HepG2 (cell line): Measurements from ENCODE around the gene DST. TPM values are rescaled to one million over a fixed set of nuclear protein-coding genes. Genes with fewer than 3 reads are reported as not detected.

Source experiments
- ATAC-seq: fragments of 200-7000 bp; cut with Tn5 transposase; 3 replicates; pipeline ENCODE4 v1.9.1; 2020; ENCODE audit warnings: mild to moderate bottlenecking, moderate library complexity
- BruUV-seq: library from RNA; stranded (reverse); fragments of 400-500 nt; replicated peaks from 2 replicates; lab custom pipeline; 2021; lab: Mats Ljungman, UMichigan
- CTCF ChIA-PET: fragments of 300-600 bp; formaldehyde crosslinking; extraction: SDS; loops from one replicate; lab custom pipeline; 2021; ENCODE audit warnings: low total read pairs, inconsistent platforms, low intra/inter-chr PET ratio; lab: Yijun Ruan, JAX
- POLR2A ChIA-PET: fragments of 350-600 bp; sonication (Branson Sonifier 250); formaldehyde crosslinking; loops from one replicate; lab custom pipeline; 2020; ENCODE audit warnings: antibody characterized with exemption, inconsistent platforms; lab: Yijun Ruan, JAX
- DNase-seq: peaks from one replicate; pipeline ENCODE4 v3.0.0-alpha.2; 2015; ENCODE audit warnings: low spot score
- FAIRE-seq: peaks from 3 replicates; lab custom pipeline; 2011; peaks lifted over from hg19 to GRCh38; lab: Jason Lieb, UNC
- H2AFZ ChIP-seq: one replicate; pipeline ENCODE4 v1.6.1; 2011; ENCODE audit warnings: low read length, inconsistent platforms
- H3K27ac ChIP-seq: fragments of 300-600 bp; 3 replicates; pipeline ENCODE4 v1.8.0; 2011; ENCODE audit warnings: mixed run types, mild to moderate bottlenecking, mixed read lengths, low read length, inconsistent platforms; ENCODE audit not compliant: insufficient read depth; ENCODE audit errors: extremely low read length
- H3K27me3 ChIP-seq, 2 experiments: fragments of 200-600 bp in 1 of 2; 2 replicates in 1 of 2; 3 replicates in 1 of 2; pipeline versions ENCODE4 v1.6.0 to v1.8.0; 2011; ENCODE audit warnings: low read length in 2 of 2, mild to moderate bottlenecking in 2 of 2, moderate library complexity in 2 of 2, inconsistent platforms in 1 of 2; ENCODE audit not compliant: insufficient read depth in 2 of 2, control insufficient read depth in 1 of 2
- H3K36me3 ChIP-seq, 2 experiments: fragments of 200-600 bp in 1 of 2; replicated peaks in 1 of 2; 2 replicates in 1 of 2; 3 replicates in 1 of 2; pipeline versions ENCODE4 v1.5.1 to v1.8.0; 2011; ENCODE audit warnings: low read length in 2 of 2, inconsistent platforms in 1 of 2; ENCODE audit not compliant: insufficient read depth in 2 of 2, control insufficient read depth in 1 of 2
- H3K4me1 ChIP-seq: 2 replicates; pipeline ENCODE4 v1.5.1; 2012; ENCODE audit warnings: low read length, inconsistent platforms; ENCODE audit not compliant: insufficient read depth
- H3K4me2 ChIP-seq: 2 replicates; pipeline ENCODE4 v1.6.0; 2011; ENCODE audit warnings: low read depth, low read length, inconsistent platforms
- H3K4me3 ChIP-seq, 3 experiments: fragments of 200-600 bp in 1 of 3; sonication (generic), shearing (Covaris generic) in 1 of 3; replicated peaks in 1 of 3; 2 replicates each; pipeline ENCODE4 v1.5.1; 2011 to 2016; ENCODE audit warnings: low read length in 3 of 3, inconsistent platforms in 2 of 3, low read depth in 2 of 3, mild to moderate bottlenecking in 2 of 3, control low read depth in 1 of 3, mixed read lengths in 1 of 3; ENCODE audit not compliant: insufficient read depth in 1 of 3
- H3K79me2 ChIP-seq: one replicate; pipeline ENCODE4 v1.6.1; 2011; ENCODE audit warnings: low read length, inconsistent platforms; ENCODE audit not compliant: insufficient read depth
- H3K9ac ChIP-seq: 2 replicates; pipeline ENCODE4 v1.6.0; 2011; ENCODE audit warnings: mild to moderate bottlenecking, low read depth, low read length, inconsistent platforms; ENCODE audit not compliant: insufficient read depth
- H3K9me3 ChIP-seq: 2 replicates; pipeline ENCODE4 v1.5.1; 2012; ENCODE audit warnings: mild to moderate bottlenecking, low read length
- H4K20me1 ChIP-seq: 2 replicates; pipeline ENCODE4 v1.6.0; 2011; ENCODE audit warnings: inconsistent platforms, mild to moderate bottlenecking, low read length, moderate library complexity; ENCODE audit not compliant: insufficient read depth
- ADNP ChIP-seq: sonication (generic); formaldehyde crosslinking; IDR thresholded peaks from 2 replicates; pipeline ENCODE4 v1.4.0; 2020; ENCODE audit warnings: missing genetic modification reagents
- IRX3 ChIP-seq: sonication (generic); formaldehyde crosslinking; IDR thresholded peaks from 2 replicates; pipeline ENCODE4 v1.8.1; 2023; ENCODE audit warnings: mild to moderate bottlenecking, low read depth, missing genetic modification reagents, borderline replicate concordance
- MAFK ChIP-seq, 2 experiments: IDR thresholded peaks in 1 of 2; conservative IDR thresholded peaks in 1 of 2; 2 replicates each; pipeline ENCODE4 v1.6.1; 2011; ENCODE audit warnings: improper control_type of control experiment in 2 of 2, low read length in 2 of 2
- MLX ChIP-seq: IDR thresholded peaks from 2 replicates; pipeline ENCODE4 v1.6.1; 2016
- MZF1 ChIP-seq: sonication (generic); formaldehyde crosslinking; IDR thresholded peaks from 2 replicates; pipeline ENCODE4 v1.8.1; 2023; ENCODE audit warnings: mild to moderate bottlenecking, missing genetic modification reagents, borderline replicate concordance
- PHF5A ChIP-seq: IDR thresholded peaks from one replicate; pipeline ENCODE4 v1.6.1; 2018; ENCODE audit warnings: low read depth, missing genetic modification reagents; ENCODE audit not compliant: unreplicated experiment
- SATB2 ChIP-seq: sonication (generic); formaldehyde crosslinking; IDR thresholded peaks from 2 replicates; pipeline ENCODE4 v1.5.0; 2020; ENCODE audit warnings: missing genetic modification reagents
- SIN3B ChIP-seq: fragments of 150-350 bp; IDR thresholded peaks from 2 replicates; pipeline ENCODE4 v1.6.1; 2014; ENCODE audit warnings: low read length
- TBX3 ChIP-seq: fragments of 450-650 bp; IDR thresholded peaks from 2 replicates; pipeline ENCODE4 v1.6.1; 2017; ENCODE audit warnings: antibody characterized with exemption, mild to moderate bottlenecking, inconsistent platforms, borderline replicate concordance
- TGIF2 ChIP-seq: IDR thresholded peaks from 2 replicates; pipeline ENCODE4 v1.6.1; 2016; ENCODE audit warnings: control low read depth, missing compliant biosample characterization
- TOPORS ChIP-seq: sonication (generic); formaldehyde crosslinking; IDR thresholded peaks from 2 replicates; pipeline ENCODE4 v1.8.0; 2023; ENCODE audit warnings: mild to moderate bottlenecking, missing genetic modification reagents
- ZNF326 ChIP-seq: sonication (generic); formaldehyde crosslinking; IDR thresholded peaks from 2 replicates; pipeline ENCODE4 v1.4.0; 2020; ENCODE audit warnings: missing genetic modification reagents, borderline replicate concordance
- ZNF749 ChIP-seq: sonication (generic); formaldehyde crosslinking; IDR thresholded peaks from 2 replicates; pipeline ENCODE4 v1.8.0; 2022; ENCODE audit warnings: mild to moderate bottlenecking, missing genetic modification reagents, moderate library complexity, borderline replicate concordance
- ZNF766 ChIP-seq: sonication (generic); formaldehyde crosslinking; IDR thresholded peaks from 2 replicates; pipeline ENCODE4 v1.5.0; 2020; ENCODE audit warnings: missing genetic modification reagents, borderline replicate concordance
- WGBS: methylation state at CpG from one replicate; pipeline ENCODE4 v1.1.6; 2017; ENCODE audit warnings: low lambda C conversion rate; 5-methylcytosine and 5-hydroxymethylcytosine counted together
- in situ Hi-C: cut with HindIII; loops from 2 replicates; pipeline ENCODE4 v1.10.0; 2017; ENCODE audit warnings: low pct_unique_long_range_greater_than_20kb; ENCODE audit not compliant: extremely low pct_ligation_motif_present
- intact Hi-C: fragments of 100-400 bp; cut with micrococcal nuclease; formaldehyde crosslinking; loops from one replicate; pipeline ENCODE4 v1.10.0; 2022; ENCODE audit not compliant: unreplicated experiment
- polyA plus RNA-seq, 8 experiments: library from polyadenylated mRNA; depleted of rRNA in 3 of 8; stranded (reverse) in 7 of 8; unstranded in 1 of 8; fragments of >200 nt; fragmentation: Illumina TruSeq in 4 of 8; extraction: Trizol in 4 of 8; gene quantifications; 2 replicates each; pipeline versions ENCODE4 v1.2.1 to v1.2.3, GENCODE V29; 2011 to 2016; ENCODE audit warnings: low read depth in 4 of 8, missing spikeins in 1 of 8, mixed read lengths in 1 of 8; ENCODE audit not compliant: insufficient read depth in 1 of 8
- total RNA-seq, 5 experiments: library from RNA; depleted of rRNA; stranded (reverse); fragments of >200 nt; fragmentation: Illumina TruSeq; extraction: Trizol; gene quantifications; 2 replicates each; pipeline ENCODE4 v1.2.3, GENCODE V29; 2016; ENCODE audit warnings: low read depth in 1 of 5
- TF ChIP-seq, protein P1 (sequence below): sonication (generic); formaldehyde crosslinking; IDR thresholded peaks from 2 replicates; pipeline ENCODE4 v1.9.0; 2021; ENCODE audit warnings: missing genetic modification reagents, borderline replicate concordance
- TF ChIP-seq, protein P2 (sequence below): sonication (generic); formaldehyde crosslinking; IDR thresholded peaks from 2 replicates; pipeline ENCODE4 v1.4.0; 2020; ENCODE audit warnings: mild to moderate bottlenecking, missing genetic modification reagents

The DST gene
- total and polyA plus RNA-seq, 2 of the 13 experiments (the other 11 are each of a cell fraction or from before 2014, with no cell fraction given) = 64.4 to 89.0 TPM

- DNase-seq = no peak
- POLR2A ChIA-PET = no interaction called here
- Histone ChIP-seq H3K27me3 (no peaks in the 10 kb centered on the region), H3K9me3 (no peaks in the 10 kb centered on the region), H2AFZ (no peak overlapping the region), H3K4me2 (no peak overlapping the region), H3K4me1 (0 out of 2 replicates have a peak, but pooled peaks cover 6% of the 10 kb centered on the region), H3K27ac (no peak overlapping the region), H3K79me2 (no peaks in the 10 kb centered on the region), H3K36me3 (no peaks in the 10 kb centered on the region), H3K4me3 (no peak overlapping the region), H3K9ac (no peak overlapping the region), H4K20me1 (no peaks in the 10 kb centered on the region)
- BruUV-seq = no TSS peak
- no peak for FAIRE-seq
- TF ChIP-seq TOPORS (CRISPR knock-in tag) = no peak
- peak; percentile 5 to 50; a peak in 2 of 4 replicates for TF ChIP-seq MAFK (conservative IDR thresholded peaks at IDR 0.05 in 1 of 2, IDR thresholded peaks at IDR 0.05 in 1 of 2; ENCODE audit: low read length in 2 of 2)
- no peak for TF ChIP-seq SATB2
- TF ChIP-seq ZNF326 = no peak
- in situ Hi-C loops = no loop called here
- intact Hi-C loops = no loop called here
- 45% methylated on average over 4 of the region's 4 CpGs for WGBS
- CTCF ChIA-PET = no interaction called here
- ATAC-seq = peak; percentile 31; the same call in 1 of the 3 replicates
Measured at GRCh38 chr6:56424542-56425083, 218.1 kb downstream of the DST start.

DNA sequence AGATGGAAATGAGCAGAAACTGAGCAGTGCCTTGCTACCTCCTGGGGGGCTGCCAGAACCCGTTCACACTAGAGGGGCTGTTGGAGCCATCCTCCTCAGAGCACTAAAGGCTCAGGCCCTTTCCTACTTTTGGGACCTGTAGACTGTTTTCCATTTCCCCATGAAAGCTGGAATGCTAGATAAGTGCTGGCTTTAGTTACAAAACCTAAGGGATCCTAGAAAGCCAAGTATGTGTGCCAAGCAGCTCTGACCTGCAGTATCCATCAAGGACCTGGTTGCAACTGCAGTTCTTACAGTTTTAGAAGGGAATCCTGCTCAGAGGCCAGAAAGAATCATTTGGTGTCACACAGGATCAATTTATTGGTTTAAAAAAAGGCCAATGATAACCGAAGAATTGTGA is 218.6 kb downstream of the DST start:
- no peaks in the 10 kb centered on the region for H3K9me3 ChIP-seq
- no peaks in the 10 kb centered on the region for H3K36me3 ChIP-seq
- no peak for ATAC-seq
- CTCF ChIA-PET = no interaction called here
- no peak for FAIRE-seq
- H3K4me1 ChIP-seq = 0 out of 2 replicates have a peak, but pooled peaks cover 6% of the 10 kb centered on the region
- H3K4me2 ChIP-seq = no peak overlapping the region
- no peak overlapping the region for H3K4me3 ChIP-seq
- no TSS peak for BruUV-seq
- POLR2A ChIA-PET = no interaction called here
- H3K79me2 ChIP-seq = no peaks in the 10 kb centered on the region
- no peak for DNase-seq
- H2AFZ ChIP-seq = no peak overlapping the region
- no peaks in the 10 kb centered on the region for H3K27me3 ChIP-seq
- 49% methylated on average over 2 of the region's 2 CpGs for WGBS
- no peak overlapping the region for H3K9ac ChIP-seq
- intact Hi-C loops (no loop called here), in situ Hi-C loops (no loop called here)
- H3K27ac ChIP-seq = no peak overlapping the region
- H4K20me1 ChIP-seq = no peaks in the 10 kb centered on the region
- no peak for TF ChIP-seq IRX3 (CRISPR knock-in tag)
- no peak for TF ChIP-seq ADNP (CRISPR knock-in tag)
- TF ChIP-seq ZNF749 = no peak
- TF ChIP-seq TBX3 = no peak
- TF ChIP-seq PHF5A (CRISPR knock-in tag) = no peak
- TF ChIP-seq SIN3B = no peak
- no peak for TF ChIP-seq ZNF766 (CRISPR knock-in tag)
- TF ChIP-seq, protein P1, sequence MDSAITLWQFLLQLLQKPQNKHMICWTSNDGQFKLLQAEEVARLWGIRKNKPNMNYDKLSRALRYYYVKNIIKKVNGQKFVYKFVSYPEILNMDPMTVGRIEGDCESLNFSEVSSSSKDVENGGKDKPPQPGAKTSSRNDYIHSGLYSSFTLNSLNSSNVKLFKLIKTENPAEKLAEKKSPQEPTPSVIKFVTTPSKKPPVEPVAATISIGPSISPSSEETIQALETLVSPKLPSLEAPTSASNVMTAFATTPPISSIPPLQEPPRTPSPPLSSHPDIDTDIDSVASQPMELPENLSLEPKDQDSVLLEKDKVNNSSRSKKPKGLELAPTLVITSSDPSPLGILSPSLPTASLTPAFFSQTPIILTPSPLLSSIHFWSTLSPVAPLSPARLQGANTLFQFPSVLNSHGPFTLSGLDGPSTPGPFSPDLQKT (CRISPR knock-in tag) = no peak
- TF ChIP-seq MLX (CRISPR knock-in tag) = no peak
- TF ChIP-seq TGIF2 (CRISPR knock-in tag) = no peak
- TF ChIP-seq, protein P2, sequence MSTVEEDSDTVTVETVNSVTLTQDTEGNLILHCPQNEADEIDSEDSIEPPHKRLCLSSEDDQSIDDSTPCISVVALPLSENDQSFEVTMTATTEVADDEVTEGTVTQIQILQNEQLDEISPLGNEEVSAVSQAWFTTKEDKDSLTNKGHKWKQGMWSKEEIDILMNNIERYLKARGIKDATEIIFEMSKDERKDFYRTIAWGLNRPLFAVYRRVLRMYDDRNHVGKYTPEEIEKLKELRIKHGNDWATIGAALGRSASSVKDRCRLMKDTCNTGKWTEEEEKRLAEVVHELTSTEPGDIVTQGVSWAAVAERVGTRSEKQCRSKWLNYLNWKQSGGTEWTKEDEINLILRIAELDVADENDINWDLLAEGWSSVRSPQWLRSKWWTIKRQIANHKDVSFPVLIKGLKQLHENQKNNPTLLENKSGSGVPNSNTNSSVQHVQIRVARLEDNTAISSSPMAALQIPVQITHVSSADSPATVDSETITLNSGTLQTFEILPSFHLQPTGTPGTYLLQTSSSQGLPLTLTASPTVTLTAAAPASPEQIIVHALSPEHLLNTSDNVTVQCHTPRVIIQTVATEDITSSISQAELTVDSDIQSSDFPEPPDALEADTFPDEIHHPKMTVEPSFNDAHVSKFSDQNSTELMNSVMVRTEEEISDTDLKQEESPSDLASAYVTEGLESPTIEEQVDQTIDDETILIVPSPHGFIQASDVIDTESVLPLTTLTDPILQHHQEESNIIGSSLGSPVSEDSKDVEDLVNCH (CRISPR knock-in tag) = no peak
- TF ChIP-seq MZF1 = no peak
